OCI-LY7 (cell line): ENCODE results near the gene GALNT10. TPM values are rescaled to one million over a fixed set of nuclear protein-coding genes. Genes with fewer than 3 reads are reported as not detected.

Experiments
- BruUV-seq: library from RNA; stranded (reverse); fragments of 400-500 nt; replicated peaks from 2 replicates; lab custom pipeline; 2021; lab: Mats Ljungman, UMichigan
- CTCF ChIA-PET: fragments of 300-600 bp; sonication (Branson Sonifier 250); formaldehyde crosslinking; loops from one replicate; lab custom pipeline; 2022; ENCODE audit warnings: antibody characterized with exemption; ENCODE audit not compliant: unreplicated experiment; lab: Charles Lee
- POLR2A ChIA-PET: fragments of 300-600 bp; sonication (Branson Sonifier 250); formaldehyde crosslinking; loops from one replicate; lab custom pipeline; 2022; ENCODE audit warnings: antibody characterized with exemption; lab: Charles Lee
- DNase-seq: peaks from one replicate; pipeline ENCODE4 v3.0.0-alpha.2; 2015; ENCODE audit warnings: low spot score
- H2AFZ ChIP-seq: fragments of 200-600 bp; sonication (generic), shearing (Covaris generic); 2 replicates; pipeline ENCODE4 v1.6.1; 2014; ENCODE audit warnings: mild to moderate bottlenecking, antibody characterized with exemption, low read length, moderate library complexity
- H3K27ac ChIP-seq: fragments of 200-600 bp; sonication (generic); 2 replicates; pipeline ENCODE4 v1.5.1; 2014; ENCODE audit warnings: mixed run types, low read depth, mild to moderate bottlenecking, moderate library complexity, low read length, inconsistent platforms; ENCODE audit not compliant: poor library complexity, severe bottlenecking
- H3K36me3 ChIP-seq: fragments of 200-600 bp; sonication (generic); 2 replicates; pipeline ENCODE4 v1.6.1; 2014; ENCODE audit warnings: mild to moderate bottlenecking, antibody characterized with exemption, low read length, moderate library complexity, mixed read lengths; ENCODE audit not compliant: insufficient read depth
- H3K4me1 ChIP-seq: fragments of 200-600 bp; sonication (generic); 2 replicates; pipeline ENCODE4 v1.5.1; 2014; ENCODE audit warnings: mild to moderate bottlenecking, low read length; ENCODE audit not compliant: insufficient read depth, poor library complexity, severe bottlenecking
- H3K4me2 ChIP-seq: fragments of 200-600 bp; sonication (generic); 2 replicates; pipeline ENCODE4 v1.6.1; 2014; ENCODE audit warnings: mild to moderate bottlenecking, low read length
- H3K4me3 ChIP-seq: fragments of 200-600 bp; sonication (generic); 2 replicates; pipeline ENCODE4 v1.5.1; 2014; ENCODE audit warnings: mild to moderate bottlenecking, low read depth, low read length; ENCODE audit not compliant: poor library complexity, severe bottlenecking
- H3K79me2 ChIP-seq: fragments of 200-600 bp; sonication (generic); 2 replicates; pipeline ENCODE4 v1.6.1; 2016; ENCODE audit warnings: low read depth, mild to moderate bottlenecking, low read length, moderate library complexity, mixed read lengths; ENCODE audit not compliant: insufficient read depth
- H3K9me2 ChIP-seq: fragments of 200-600 bp; sonication (generic); 2 replicates; pipeline ENCODE4 v1.6.1; 2016; ENCODE audit warnings: mild to moderate bottlenecking, low read length, mixed read lengths; ENCODE audit not compliant: insufficient read depth
- H3K9me3 ChIP-seq: fragments of 200-600 bp; sonication (generic); 2 replicates; pipeline ENCODE4 v1.6.1; 2014; ENCODE audit warnings: mild to moderate bottlenecking, mixed run types, low read length, mixed read lengths
- H4K20me1 ChIP-seq: fragments of 200-600 bp; sonication (generic); 2 replicates; pipeline ENCODE4 v1.6.1; 2014; ENCODE audit warnings: mild to moderate bottlenecking, antibody characterized with exemption, low read length, moderate library complexity, mixed read lengths; ENCODE audit not compliant: insufficient read depth
- CTCF ChIP-seq: fragments of 200-600 bp; sonication (generic); conservative IDR thresholded peaks from 2 replicates; pipeline ENCODE4 v1.5.1; 2014; ENCODE audit warnings: mild to moderate bottlenecking, antibody characterized with exemption, low read length, moderate library complexity, mixed read lengths
- EZH2phosphoT487 ChIP-seq: fragments of 200-600 bp; sonication (generic); IDR thresholded peaks from 2 replicates; pipeline ENCODE4 v1.6.1; 2018; ENCODE audit warnings: low read depth, borderline replicate concordance, mild to moderate bottlenecking, mixed run types, antibody characterized with exemption, low read length, moderate library complexity, mixed read lengths
- intact Hi-C: fragments of 100-400 bp; cut with micrococcal nuclease; formaldehyde crosslinking; loops from one replicate; pipeline ENCODE4 v1.10.0; 2022; ENCODE audit not compliant: unreplicated experiment
- total RNA-seq, 2 experiments: library from RNA; depleted of rRNA in 1 of 2; stranded (reverse); fragments of >200 nt in 1 of 2; shearing (Covaris generic) in 1 of 2; gene quantifications; 2 replicates each; pipeline ENCODE4 v1.2.3, GENCODE V29; 2014 to 2022

The GALNT10 gene
- total RNA-seq, 2 experiments from 2014 or later, result 7.3 to 20.6 TPM

- ChIA-PET POLR2A (no interaction called here), CTCF (no interaction called here)
- no TSS peak for BruUV-seq
- DNase-seq, result no peak
- no peaks in the 10 kb centered on the region for H3K36me3 ChIP-seq
- TF ChIP-seq EZH2phosphoT487, result no peak
- no peak for TF ChIP-seq CTCF
- no peaks in the 10 kb centered on the region for H3K79me2 ChIP-seq
- no peak overlapping the region for H3K27ac ChIP-seq
- H3K9me2 ChIP-seq, result no peaks in the 10 kb centered on the region
- H3K4me1 ChIP-seq, result peaks cover under 1% of the 10 kb centered on the region
- intact Hi-C loops, result no loop called here
- H3K4me3 ChIP-seq, result no peak overlapping the region
- no peak overlapping the region for H2AFZ ChIP-seq
- H4K20me1 ChIP-seq, result no peaks in the 10 kb centered on the region
- no peaks in the 10 kb centered on the region for H3K9me3 ChIP-seq
- H3K4me2 ChIP-seq, result no peak overlapping the region
Measured at GRCh38 chr5:154411338-154411737, 220.8 kb downstream of the GALNT10 start.

- Histone ChIP-seq H4K20me1 (no peaks in the 10 kb centered on the region), H3K9me3 (no peaks in the 10 kb centered on the region), H3K4me2 (no peak overlapping the region), H3K27ac (no peak overlapping the region), H3K79me2 (no peaks in the 10 kb centered on the region), H3K9me2 (no peaks in the 10 kb centered on the region), H3K4me1 (peaks cover 7% of the 10 kb centered on the region), H3K36me3 (no peaks in the 10 kb centered on the region), H3K4me3 (no peak overlapping the region), H2AFZ (no peak overlapping the region)
- ChIA-PET POLR2A (no interaction called here), CTCF (no interaction called here)
- no TSS peak for BruUV-seq
- DNase-seq, result no peak
- no peak for TF ChIP-seq CTCF
- TF ChIP-seq EZH2phosphoT487, result no peak
- intact Hi-C loops, result no loop called here
Measured at GRCh38 chr5:154412316-154412715, 221.8 kb downstream of the GALNT10 start.

DNA sequence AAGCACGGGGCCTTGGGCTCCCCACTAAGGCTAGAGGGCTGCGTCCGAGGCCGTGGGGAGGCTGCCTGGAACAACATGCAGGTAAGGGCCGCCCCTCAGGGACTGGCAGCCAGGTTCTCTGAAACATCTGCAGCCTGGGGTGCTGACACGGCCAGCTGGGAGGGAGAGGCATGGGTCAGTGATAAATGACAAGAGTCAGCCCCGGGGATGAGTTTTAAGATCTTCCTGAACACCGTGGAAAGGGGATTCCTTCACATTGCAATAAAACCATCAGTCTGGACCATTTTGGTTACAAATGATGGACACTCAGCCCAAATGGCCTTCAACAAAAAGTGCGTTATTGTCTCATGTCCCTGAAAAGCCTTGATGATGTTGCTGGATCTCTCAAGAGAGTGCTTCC is 222.4 kb downstream of the GALNT10 start:
- Histone ChIP-seq H3K4me1 (peaks cover 7% of the 10 kb centered on the region), H2AFZ (no peak overlapping the region), H3K9me2 (no peaks in the 10 kb centered on the region), H3K36me3 (no peaks in the 10 kb centered on the region), H3K9me3 (no peaks in the 10 kb centered on the region), H3K4me2 (no peak overlapping the region), H3K27ac (no peak overlapping the region), H3K4me3 (no peak overlapping the region), H4K20me1 (no peaks in the 10 kb centered on the region), H3K79me2 (no peaks in the 10 kb centered on the region)
- no TSS peak for BruUV-seq
- TF ChIP-seq CTCF (no peak), EZH2phosphoT487 (no peak)
- intact Hi-C loops, result no loop called here
- POLR2A ChIA-PET, result no interaction called here
- CTCF ChIA-PET, result no interaction called here
- DNase-seq, result no peak
